ENCODE measurements around the gene ZFP1. TPM values are rescaled to one million over a fixed set of nuclear protein-coding genes. Genes with fewer than 3 reads are reported as not detected.

ZFP1 gene
- total RNA-seq, 1 experiment from 2014 or later, result 15.3 TPM

DNA sequence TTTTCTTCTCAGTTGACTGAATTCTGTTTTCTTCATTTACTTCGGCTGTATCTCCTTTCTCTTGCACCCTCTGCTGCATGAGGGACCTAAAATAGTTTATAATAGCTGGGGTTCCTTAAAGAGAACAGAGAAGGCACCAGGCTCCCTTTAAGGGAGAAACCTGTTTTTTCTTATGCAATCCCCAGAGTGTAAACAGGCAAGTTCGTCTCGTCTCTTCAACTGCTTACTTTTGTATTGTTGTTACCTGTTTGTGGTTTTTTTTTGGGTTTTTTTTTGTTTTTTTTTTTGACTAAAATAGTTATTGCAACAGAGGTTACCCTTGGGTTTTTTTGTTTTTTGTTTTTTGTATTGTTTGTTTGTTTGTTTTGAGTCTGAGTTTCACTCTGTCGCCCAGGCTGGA lies 28.1 kb upstream of the ZFP1 start:
- no peak overlapping the region for H4K5ac ChIP-seq (ENCODE audit: insufficient read length, low read depth, low read length)
- no peak overlapping the region for H3K4ac ChIP-seq (ENCODE audit: low read depth, low read length)
- no peak overlapping the region for H2BK20ac ChIP-seq (ENCODE audit: low read depth, low read length, poor library complexity, severe bottlenecking)
- H3K4me2 ChIP-seq (ENCODE audit: insufficient read depth, insufficient read length, low read length), result no peak overlapping the region
- peak overlapping the region; percentile 31 for H3K9ac ChIP-seq (ENCODE audit: extremely low read depth, insufficient read length, low read length)
- H3K4me1 Mint-ChIP-seq, result peaks cover 33 to 52% of the 10 kb centered on the region in 2 experiments
- H3K27me3 ChIP-seq (ENCODE audit: insufficient read depth, low read length), result no peaks in the 10 kb centered on the region
- TF ChIP-seq, protein P1, sequence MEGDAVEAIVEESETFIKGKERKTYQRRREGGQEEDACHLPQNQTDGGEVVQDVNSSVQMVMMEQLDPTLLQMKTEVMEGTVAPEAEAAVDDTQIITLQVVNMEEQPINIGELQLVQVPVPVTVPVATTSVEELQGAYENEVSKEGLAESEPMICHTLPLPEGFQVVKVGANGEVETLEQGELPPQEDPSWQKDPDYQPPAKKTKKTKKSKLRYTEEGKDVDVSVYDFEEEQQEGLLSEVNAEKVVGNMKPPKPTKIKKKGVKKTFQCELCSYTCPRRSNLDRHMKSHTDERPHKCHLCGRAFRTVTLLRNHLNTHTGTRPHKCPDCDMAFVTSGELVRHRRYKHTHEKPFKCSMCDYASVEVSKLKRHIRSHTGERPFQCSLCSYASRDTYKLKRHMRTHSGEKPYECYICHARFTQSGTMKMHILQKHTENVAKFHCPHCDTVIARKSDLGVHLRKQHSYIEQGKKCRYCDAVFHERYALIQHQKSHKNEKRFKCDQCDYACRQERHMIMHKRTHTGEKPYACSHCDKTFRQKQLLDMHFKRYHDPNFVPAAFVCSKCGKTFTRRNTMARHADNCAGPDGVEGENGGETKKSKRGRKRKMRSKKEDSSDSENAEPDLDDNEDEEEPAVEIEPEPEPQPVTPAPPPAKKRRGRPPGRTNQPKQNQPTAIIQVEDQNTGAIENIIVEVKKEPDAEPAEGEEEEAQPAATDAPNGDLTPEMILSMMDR (conservative IDR thresholded peaks at IDR 0.05), result no peak
- peaks cover 5% of the 10 kb centered on the region for H3K9me3 ChIP-seq (ENCODE audit: control insufficient read depth, low read depth, low read length)
- no peak overlapping the region for H3K23ac ChIP-seq (ENCODE audit: insufficient read length, low read depth, low read length)
- H3K27ac Mint-ChIP-seq, result peak overlapping the region in 2 of 3 experiments; percentile 88 to 94; a peak in 3 of 7 replicates
- no peak overlapping the region for H3K18ac ChIP-seq (ENCODE audit: insufficient read length, low read depth, low read length)
- no peak overlapping the region for H2BK5ac ChIP-seq (ENCODE audit: insufficient read length, low read length)
- H4K8ac ChIP-seq (replicated peaks; ENCODE audit: insufficient read length, low read depth, low read length), result no peak overlapping the region
- H3K79me1 ChIP-seq (ENCODE audit: insufficient read depth, low read depth, low read length, poor library complexity, severe bottlenecking), result no peaks in the 10 kb centered on the region
- H3K4me3 Mint-ChIP-seq, result no peak overlapping the region; a peak in 1 of 5 replicates
- H3K79me2 ChIP-seq (ENCODE audit: insufficient read depth, low read length), result no peaks in the 10 kb centered on the region
- no peak overlapping the region for H3K14ac ChIP-seq (ENCODE audit: insufficient read depth, low read length)
- H3K27me3 Mint-ChIP-seq (ENCODE audit: low read depth), result peaks cover 2% of the 10 kb centered on the region; the same call in 1 of the 2 replicates
- no peak overlapping the region for H3K56ac ChIP-seq (ENCODE audit: insufficient read length, low read depth, low read length)
- H2BK120ac ChIP-seq (ENCODE audit: low read depth, low read length, poor library complexity, severe bottlenecking), result no peak overlapping the region
- H2BK12ac ChIP-seq (ENCODE audit: insufficient read length, low read depth, low read length), result no peak overlapping the region
- no peak overlapping the region for H4K91ac ChIP-seq (ENCODE audit: insufficient read length, low read depth, low read length)
- no peak overlapping the region for H2AK5ac ChIP-seq (ENCODE audit: insufficient read length, low read length)
- H3K9me3 Mint-ChIP-seq, result peaks cover 21 to 26% of the 10 kb centered on the region in 2 experiments
- H3K27ac ChIP-seq (ENCODE audit: insufficient read length, low read depth, low read length), result peak overlapping the region; percentile 57
- no peak overlapping the region for H2BK15ac ChIP-seq (ENCODE audit: low read depth, low read length)
- H4K20me1 ChIP-seq (ENCODE audit: control insufficient read depth, insufficient read depth, insufficient read length), result no peaks in the 10 kb centered on the region
- H3K4me1 ChIP-seq (ENCODE audit: insufficient read depth, low read length), result peaks cover 2% of the 10 kb centered on the region; the same call in 1 of the 2 replicates
- H3T11ph ChIP-seq (ENCODE audit: low read length), result no peak overlapping the region
- no peaks in the 10 kb centered on the region for H3K23me2 ChIP-seq (ENCODE audit: insufficient read length, low read depth, low read length, poor library complexity, severe bottlenecking)
- WGBS (ENCODE audit: extremely low coverage, insufficient read length, low lambda C conversion rate), result no CpG with 5 or more reads among the region's 4 CpGs
- H3K36me3 Mint-ChIP-seq (ENCODE audit: insufficient read depth in 1 of 3, low read depth in 3 of 3), result peaks cover 11 to 16% (median 13%) of the 10 kb centered on the region in 3 experiments
- no peak overlapping the region for H2AFZ ChIP-seq (ENCODE audit: low read length)
- no peak for DNase-seq
